ENCODE measurements around the gene STING1.

STING1 gene

DNA sequence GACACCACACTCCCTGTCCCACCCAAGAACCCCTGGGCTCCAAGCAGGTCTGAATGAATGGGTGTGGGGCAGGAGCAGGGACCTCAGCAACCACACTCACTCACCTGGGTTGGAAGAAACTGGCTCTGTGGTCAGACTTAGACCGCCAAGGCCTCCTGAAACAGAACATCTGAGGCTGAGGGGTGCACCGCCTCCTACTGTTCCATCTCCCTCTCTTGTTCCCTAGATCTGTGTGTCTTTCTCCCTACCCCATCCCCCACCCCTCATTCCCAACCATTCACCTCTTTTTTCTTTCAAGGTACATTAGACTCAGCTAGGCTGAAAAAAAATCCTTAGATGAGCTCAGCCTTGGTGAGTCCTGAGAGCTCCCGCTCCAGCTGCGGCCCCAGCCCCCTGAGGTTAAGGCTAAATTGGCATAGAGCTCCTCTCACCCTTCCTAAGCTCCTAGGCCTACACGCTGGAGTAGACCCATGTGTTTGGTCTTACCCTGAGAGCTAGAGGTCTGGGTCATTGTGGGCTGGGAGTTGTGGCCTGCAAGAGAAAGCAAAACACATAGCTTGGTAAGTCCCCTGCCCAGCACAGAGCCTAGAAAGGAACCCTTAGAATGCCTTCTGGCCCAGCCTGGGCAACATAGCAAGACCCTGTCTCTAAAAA, 24.8 kb downstream of the STING1 start:
- FAIRE-seq (no peak), DNase-seq (ENCODE audit: insufficient read length) (no peak)
- TF ChIP-seq POLR2A (IDR thresholded peaks at IDR 0.05; ENCODE audit: low read depth, low read length) (no peak), TAF1 (IDR thresholded peaks at IDR 0.05; ENCODE audit: borderline replicate concordance, low read depth, low read length) (no peak), POLR2AphosphoS5 (IDR thresholded peaks at IDR 0.05; ENCODE audit: low read depth, low read length) (no peak)

DNA sequence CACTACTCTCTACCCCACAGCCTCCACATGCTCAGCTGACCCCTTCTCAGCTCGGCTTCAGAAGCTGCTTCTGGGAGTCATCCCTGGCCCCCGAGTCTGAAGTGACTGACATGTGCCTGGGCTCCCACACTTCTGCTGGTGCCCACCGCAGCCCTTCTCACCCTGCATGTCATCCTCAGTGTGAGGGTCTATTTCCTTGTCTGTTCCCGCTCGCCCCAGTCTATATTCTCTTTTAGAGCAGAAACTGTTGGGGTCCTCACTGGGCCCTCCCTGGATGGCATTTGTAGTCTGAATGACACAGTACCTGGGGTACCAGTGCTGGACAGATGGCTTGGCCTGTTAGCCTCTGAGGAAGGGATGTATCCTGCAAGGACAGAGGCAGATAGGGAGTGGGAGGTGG, 25.3 kb downstream of the STING1 start:
- no peak for FAIRE-seq

DNA sequence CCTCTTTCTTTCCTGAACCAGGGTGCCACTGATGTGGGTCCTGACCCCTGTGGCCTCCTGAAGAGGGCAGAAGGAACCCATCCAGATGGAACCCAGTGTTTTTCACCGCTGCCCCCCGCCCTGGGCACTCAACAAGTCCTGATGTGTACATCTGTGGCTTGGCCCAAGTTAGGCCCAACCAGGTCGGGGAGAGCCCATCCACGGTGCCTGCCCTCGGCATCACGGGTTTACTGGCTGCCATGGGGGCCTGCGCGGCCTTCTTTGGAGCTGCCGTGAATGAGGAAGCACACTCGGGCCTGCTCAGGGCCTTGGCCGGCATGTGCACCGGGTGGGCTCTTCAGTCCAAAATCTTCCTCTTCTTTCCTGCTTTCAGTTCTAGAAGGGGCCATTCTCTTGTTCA, 25.8 kb downstream of the STING1 start:
- DNase-seq (ENCODE audit: insufficient read length) = no peak
- FAIRE-seq = no peak
- TF ChIP-seq POLR2AphosphoS5 (IDR thresholded peaks at IDR 0.05; ENCODE audit: low read depth, low read length) (no peak), TAF1 (IDR thresholded peaks at IDR 0.05; ENCODE audit: borderline replicate concordance, low read depth, low read length) (no peak), POLR2A (IDR thresholded peaks at IDR 0.05; ENCODE audit: low read depth, low read length) (no peak)

More for the DNA sequence above, 25.3 kb downstream of the STING1 start:
- TF ChIP-seq POLR2AphosphoS5 (IDR thresholded peaks at IDR 0.05; ENCODE audit: low read depth, low read length) (no peak), TAF1 (IDR thresholded peaks at IDR 0.05; ENCODE audit: borderline replicate concordance, low read depth, low read length) (no peak), POLR2A (IDR thresholded peaks at IDR 0.05; ENCODE audit: low read depth, low read length) (no peak)
- DNase-seq (ENCODE audit: insufficient read length) = no peak

DNA sequence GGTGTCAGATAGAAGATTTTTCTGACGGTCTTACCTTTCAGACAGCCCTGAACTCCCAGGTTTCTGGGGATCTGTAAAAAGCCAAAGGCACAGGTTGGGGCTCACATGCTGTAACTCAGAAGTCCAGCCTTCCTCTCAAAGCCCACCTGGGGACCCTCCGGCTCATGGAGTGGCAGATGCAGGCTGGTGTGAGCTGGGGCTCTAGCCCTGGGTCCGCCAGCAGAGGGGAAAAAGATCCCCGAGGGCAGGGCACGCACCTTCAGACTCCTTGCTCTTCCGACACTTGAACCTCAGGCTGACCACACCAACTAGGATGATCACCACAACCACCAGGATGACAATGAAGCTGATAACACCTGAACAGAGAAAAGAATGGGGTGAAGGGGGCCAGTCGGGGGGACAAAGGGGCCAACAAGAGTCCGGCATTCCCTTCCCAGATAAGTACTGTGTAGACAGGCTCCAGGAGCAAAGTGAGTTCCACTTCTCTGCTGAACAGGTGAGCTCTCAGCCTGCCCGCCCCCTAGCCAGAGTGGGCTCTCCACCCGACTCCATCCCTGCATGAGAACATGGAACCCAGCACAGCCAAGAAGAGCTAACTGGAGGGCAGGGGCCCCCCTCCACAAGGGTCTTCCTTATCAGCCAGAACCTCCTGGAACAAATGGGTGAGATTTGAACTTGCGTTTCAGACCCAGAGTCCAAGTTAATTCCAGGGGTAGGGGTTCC, 27.8 kb downstream of the STING1 start:
- TF ChIP-seq POLR2A (IDR thresholded peaks at IDR 0.05; ENCODE audit: low read depth, low read length) = no peak
- no peak for TF ChIP-seq POLR2AphosphoS5 (IDR thresholded peaks at IDR 0.05; ENCODE audit: low read depth, low read length)
- DNase-seq (ENCODE audit: insufficient read length) (no peak), FAIRE-seq (no peak)

DNA sequence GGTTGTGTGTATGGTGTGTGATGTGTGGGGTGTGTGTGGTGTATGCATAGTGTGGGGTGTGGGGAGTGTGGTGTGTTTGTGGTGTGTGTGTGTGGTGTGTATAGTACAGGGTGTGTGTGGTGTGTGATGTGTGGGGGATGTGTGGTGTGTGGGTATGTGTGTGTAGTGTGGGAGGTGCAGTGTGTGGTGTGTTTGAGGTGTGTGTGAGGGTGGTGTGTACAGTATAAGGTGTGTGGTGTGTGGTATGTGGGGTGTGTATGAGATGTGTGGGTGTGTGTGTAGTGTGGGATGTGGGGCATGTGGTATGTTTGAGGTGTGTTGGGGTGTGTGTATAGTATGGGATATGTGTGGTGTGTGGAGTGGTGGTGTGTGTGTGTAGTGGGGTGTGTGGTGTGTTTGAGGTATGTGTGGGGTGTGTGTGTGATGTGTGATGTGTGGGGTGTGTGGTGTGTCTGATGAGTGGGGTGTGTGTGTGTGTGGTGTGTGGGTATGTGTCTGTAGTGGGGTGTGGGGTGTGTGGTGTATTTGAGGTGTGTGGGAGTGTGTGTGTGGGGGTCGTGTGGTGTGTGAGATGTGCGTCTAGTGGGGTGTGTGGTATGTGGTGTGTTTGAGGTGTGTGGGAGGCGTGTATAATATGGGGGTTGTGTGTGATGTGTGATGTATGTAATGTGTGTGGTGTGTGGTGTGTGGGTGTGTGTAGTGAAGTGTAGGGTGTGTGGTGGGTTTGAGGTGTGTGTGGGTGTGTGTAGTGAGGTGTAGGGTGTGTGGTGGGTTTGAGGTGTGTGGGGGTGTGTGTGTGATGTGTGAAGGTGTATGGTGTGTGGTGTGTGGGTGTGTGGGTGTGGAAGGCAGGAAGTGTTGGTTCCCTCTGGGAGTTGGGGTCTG, 28.6 kb downstream of the STING1 start:
- TF ChIP-seq TAF1 (IDR thresholded peaks at IDR 0.05; ENCODE audit: borderline replicate concordance, low read depth, low read length) = no peak
- no peak for TF ChIP-seq POLR2AphosphoS5 (IDR thresholded peaks at IDR 0.05; ENCODE audit: low read depth, low read length)
- TF ChIP-seq POLR2A (IDR thresholded peaks at IDR 0.05; ENCODE audit: low read depth, low read length) = no peak
- DNase-seq (ENCODE audit: insufficient read length) (no peak), FAIRE-seq (no peak)

DNA sequence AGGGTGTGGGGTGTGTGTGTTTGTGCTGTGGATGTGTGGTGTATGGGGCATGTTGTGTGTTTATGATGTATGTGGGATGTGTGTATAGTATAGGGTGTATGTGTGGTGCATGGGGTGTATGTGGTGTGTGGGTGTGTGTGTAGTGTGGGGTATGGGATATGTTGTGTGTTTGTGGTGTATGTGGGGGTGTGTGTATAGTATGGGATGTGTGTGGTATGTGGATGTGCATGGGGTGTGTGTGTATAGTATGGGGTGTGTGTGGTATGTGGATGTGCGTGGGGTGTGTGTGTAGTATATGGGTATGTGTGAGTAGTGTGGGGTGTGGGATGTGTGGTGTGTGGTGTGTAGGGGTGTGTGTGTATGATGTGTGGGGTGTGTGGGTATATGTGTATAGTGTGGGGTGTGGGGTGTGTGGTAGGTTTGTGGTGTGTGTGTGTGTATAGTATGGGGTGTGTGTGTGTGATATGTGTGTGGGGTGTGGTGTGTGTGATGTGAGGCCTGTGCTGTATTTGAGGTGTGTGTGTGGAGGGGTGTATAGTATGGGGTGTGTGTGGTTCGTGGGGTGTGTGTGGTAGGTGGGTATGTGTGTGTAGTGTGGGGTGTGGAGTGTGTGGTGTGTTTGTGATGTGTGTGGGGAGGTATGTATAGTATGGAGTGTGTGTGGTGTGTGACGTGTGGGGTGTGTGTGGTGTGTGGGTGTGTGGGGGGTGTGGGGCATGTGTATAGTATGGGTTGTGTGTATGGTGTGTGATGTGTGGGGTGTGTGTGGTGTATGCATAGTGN, 30.5 kb downstream of the STING1 start:
- TF ChIP-seq POLR2A (IDR thresholded peaks at IDR 0.05; ENCODE audit: low read depth, low read length) (no peak), TAF1 (IDR thresholded peaks at IDR 0.05; ENCODE audit: borderline replicate concordance, low read depth, low read length) (no peak), POLR2AphosphoS5 (IDR thresholded peaks at IDR 0.05; ENCODE audit: low read depth, low read length) (no peak)
- DNase-seq (ENCODE audit: insufficient read length) (no peak), FAIRE-seq (no peak)

DNA sequence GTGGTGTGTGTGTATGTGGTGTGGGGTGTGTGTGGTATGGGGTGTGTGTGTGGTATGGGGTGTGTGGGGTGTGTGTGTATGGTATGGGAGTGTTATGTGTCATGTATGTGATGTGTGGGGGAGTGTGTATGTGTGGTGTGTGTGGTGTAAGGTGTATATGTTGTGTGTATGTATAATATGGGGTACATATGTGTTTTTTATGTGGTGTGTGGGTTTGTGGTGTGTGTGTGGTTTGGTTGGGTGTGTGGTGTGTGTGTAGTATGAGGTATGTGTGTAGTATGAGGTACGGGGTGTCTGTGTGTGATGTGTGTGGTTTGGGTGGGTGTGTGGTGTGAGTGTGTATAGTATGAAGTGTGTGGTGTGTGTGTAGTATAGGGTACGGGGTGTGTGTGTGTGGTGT, 31.4 kb downstream of the STING1 start:
- TF ChIP-seq POLR2AphosphoS5 (IDR thresholded peaks at IDR 0.05; ENCODE audit: low read depth, low read length) = no peak
- no peak for TF ChIP-seq POLR2A (IDR thresholded peaks at IDR 0.05; ENCODE audit: low read depth, low read length)
- TF ChIP-seq TAF1 (IDR thresholded peaks at IDR 0.05; ENCODE audit: borderline replicate concordance, low read depth, low read length) = no peak
- DNase-seq (ENCODE audit: insufficient read length) (no peak), FAIRE-seq (no peak)

DNA sequence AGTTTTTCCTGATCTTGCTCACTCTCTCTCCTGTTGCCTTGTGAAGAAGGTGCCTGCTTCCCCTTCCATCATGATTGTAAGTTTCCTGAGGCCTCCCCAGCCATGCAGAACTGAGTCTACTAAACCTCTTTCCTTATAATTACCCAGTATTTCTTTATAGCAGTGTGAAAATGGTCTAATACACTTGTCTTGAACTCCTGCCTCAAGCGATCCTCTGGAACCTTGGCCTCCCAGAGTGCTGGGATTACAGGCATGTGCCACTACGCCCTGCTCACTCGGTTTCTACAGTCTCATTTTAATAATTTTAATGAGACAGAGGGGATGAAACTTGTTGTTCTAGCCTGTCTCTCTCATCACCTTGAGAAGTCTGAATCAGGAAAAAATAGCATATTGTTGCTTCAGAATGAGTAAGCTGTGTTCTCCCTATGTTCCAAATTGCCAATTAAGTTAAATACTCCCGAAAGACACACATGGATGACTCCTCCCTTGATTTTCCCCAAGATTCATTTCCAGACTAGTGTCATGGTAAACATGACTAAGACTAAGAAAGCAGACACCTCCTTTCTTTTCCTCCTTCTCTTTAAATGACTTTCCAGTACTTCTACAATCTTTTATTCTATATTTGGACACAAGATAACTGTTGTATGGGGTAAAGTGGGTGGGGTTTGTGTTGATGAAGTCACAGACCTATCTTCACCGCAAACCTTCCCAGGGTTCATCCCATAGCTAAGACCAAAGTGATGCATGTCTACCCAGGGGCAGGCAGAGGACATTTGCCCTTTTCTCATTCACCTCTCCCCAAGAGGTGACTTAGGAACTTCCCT, 35.4 kb downstream of the STING1 start:
- FAIRE-seq (peak; percentile 91), DNase-seq (ENCODE audit: insufficient read length) (no peak)
- TF ChIP-seq POLR2A (IDR thresholded peaks at IDR 0.05; ENCODE audit: low read depth, low read length) (no peak), POLR2AphosphoS5 (IDR thresholded peaks at IDR 0.05; ENCODE audit: low read depth, low read length) (no peak), TAF1 (IDR thresholded peaks at IDR 0.05; ENCODE audit: borderline replicate concordance, low read depth, low read length) (no peak)

DNA sequence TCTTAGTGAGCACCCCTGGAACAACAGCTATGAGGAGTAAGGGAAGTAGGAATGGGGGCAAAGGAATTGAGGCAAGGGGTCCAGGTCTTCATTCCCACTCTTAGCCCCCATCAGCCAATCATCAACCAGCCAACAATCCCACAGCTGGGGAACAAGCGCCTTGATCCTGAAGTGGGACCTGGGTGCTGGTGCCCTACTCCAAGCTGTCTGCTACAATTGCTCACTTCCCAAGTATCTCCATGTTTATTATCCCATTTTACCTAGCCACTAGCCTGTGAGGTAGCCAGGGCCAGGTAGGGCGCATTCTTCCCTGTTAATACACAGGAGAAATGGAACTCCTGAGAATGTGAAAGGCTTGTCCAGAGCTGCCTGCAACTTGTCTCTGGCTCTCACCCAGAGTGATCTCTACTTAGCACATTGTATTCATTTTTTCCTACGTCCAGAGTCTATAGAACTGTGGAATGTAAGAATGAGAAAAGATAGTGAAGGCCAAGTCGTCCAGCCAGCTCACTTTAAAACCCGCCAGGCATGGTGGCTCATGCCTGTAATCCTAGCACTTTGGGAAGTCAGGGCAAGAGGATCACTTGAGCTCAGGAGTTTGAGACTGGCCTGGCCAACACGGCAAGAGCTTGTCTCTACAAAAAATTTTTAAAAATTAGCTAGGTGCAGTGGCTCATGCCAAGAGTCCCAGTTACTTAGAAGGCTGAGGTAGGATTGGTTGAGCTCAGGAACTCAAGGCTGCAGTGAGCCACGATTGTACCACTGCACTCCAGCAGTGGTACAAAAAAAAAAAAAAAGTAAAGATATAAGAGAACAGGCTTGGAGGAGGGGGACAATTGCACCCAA, 37.0 kb downstream of the STING1 start:
- TF ChIP-seq POLR2AphosphoS5 (IDR thresholded peaks at IDR 0.05; ENCODE audit: low read depth, low read length) (no peak), TAF1 (IDR thresholded peaks at IDR 0.05; ENCODE audit: borderline replicate concordance, low read depth, low read length) (no peak), POLR2A (IDR thresholded peaks at IDR 0.05; ENCODE audit: low read depth, low read length) (no peak)
- no peak for DNase-seq (ENCODE audit: insufficient read length)
- no peak for FAIRE-seq

All from GM12892 (cell line).